H1 (cell line): ENCODE measurements around the gene KIF25. TPM values are rescaled to one million over a fixed set of nuclear protein-coding genes. Genes with fewer than 3 reads are reported as not detected.

Source experiments
- CTCF ChIA-PET: fragments of 300-600 bp; sonication (Branson Sonifier 250); formaldehyde crosslinking; loops from one replicate; lab custom pipeline; 2021; ENCODE audit not compliant: partially characterized antibody; lab: Charles Lee
- POLR2A ChIA-PET: fragments of 300-600 bp; sonication (Branson Sonifier 250); formaldehyde crosslinking; loops from one replicate; lab custom pipeline; 2021; ENCODE audit warnings: inconsistent platforms; ENCODE audit not compliant: partially characterized antibody; lab: Charles Lee
- DNase-seq, 2 experiments: peaks; one replicate each; pipeline versions ENCODE4 v3.0.0 to v3.0.0-alpha.2; 2010 to 2022; ENCODE audit warnings: low spot score in 2 of 2, low read depth in 1 of 2, mixed read lengths in 1 of 2
- FAIRE-seq: peaks from 2 replicates; lab custom pipeline; 2011; peaks lifted over from hg19 to GRCh38; lab: Jason Lieb, UNC
- H2AFZ ChIP-seq: 2 replicates; pipeline ENCODE4 v1.8.1; 2012; ENCODE audit warnings: low read length, inconsistent platforms
- H2AK5ac ChIP-seq: 2 replicates; pipeline ENCODE4 v1.6.1; 2013; ENCODE audit warnings: low read depth, low read length
- H2BK120ac ChIP-seq: replicated peaks from 2 replicates; pipeline ENCODE3; 2013; ENCODE audit warnings: low read depth, low read length, inconsistent platforms
- H2BK12ac ChIP-seq: 2 replicates; pipeline ENCODE4 v1.6.1; 2013; ENCODE audit warnings: low read depth, low read length
- H2BK15ac ChIP-seq: 2 replicates; pipeline ENCODE4 v1.6.1; 2013; ENCODE audit warnings: low read length
- H2BK20ac ChIP-seq: 2 replicates; pipeline ENCODE4 v1.6.1; 2013; ENCODE audit warnings: low read length
- H2BK5ac ChIP-seq: 2 replicates; pipeline ENCODE4 v1.6.1; 2013; ENCODE audit warnings: low read depth, low read length
- H3K14ac ChIP-seq: 2 replicates; pipeline ENCODE4 v1.6.1; 2013; ENCODE audit warnings: inconsistent platforms; ENCODE audit not compliant: insufficient read length
- H3K18ac ChIP-seq: 2 replicates; pipeline ENCODE4 v1.6.1; 2013; ENCODE audit warnings: low read length; ENCODE audit errors: extremely low read depth
- H3K23ac ChIP-seq: 2 replicates; pipeline ENCODE4 v1.6.1; 2013; ENCODE audit warnings: inconsistent platforms; ENCODE audit not compliant: insufficient read length
- H3K23me2 ChIP-seq: 2 replicates; pipeline ENCODE4 v1.6.1; 2013; ENCODE audit warnings: low read depth, low read length
- H3K27ac ChIP-seq: 2 replicates; pipeline ENCODE4 v1.6.1; 2011; ENCODE audit warnings: low read depth, low read length, inconsistent platforms
- H3K27me3 ChIP-seq, 4 experiments: replicated peaks in 1 of 4; 1 replicate in 1 of 4; 2 replicates in 3 of 4; pipeline versions ENCODE4 v1.6.1 to v1.8.1; 2011 to 2013; ENCODE audit warnings: low read length in 3 of 4, mild to moderate bottlenecking in 3 of 4, inconsistent platforms in 2 of 4, mixed read lengths in 2 of 4, moderate library complexity in 1 of 4; ENCODE audit not compliant: control insufficient read depth in 3 of 4, insufficient read depth in 3 of 4; ENCODE audit errors: extremely low read depth in 1 of 4
- H3K36me3 ChIP-seq, 4 experiments: 2 replicates each; pipeline versions ENCODE4 v1.6.1 to v1.8.1; 2011 to 2013; ENCODE audit warnings: mild to moderate bottlenecking in 4 of 4, low read length in 3 of 4, moderate library complexity in 2 of 4, control low read depth in 1 of 4, inconsistent platforms in 1 of 4; ENCODE audit not compliant: insufficient read depth in 4 of 4, control insufficient read depth in 2 of 4
- H3K4ac ChIP-seq: replicated peaks from 2 replicates; pipeline ENCODE3; 2013; ENCODE audit warnings: low read length, low read depth, mixed read lengths, inconsistent platforms; ENCODE audit not compliant: insufficient read length
- H3K4me1 ChIP-seq, 4 experiments: replicated peaks in 1 of 4; 1 replicate in 1 of 4; 2 replicates in 3 of 4; pipeline versions ENCODE4 v1.6.1 to v1.8.1; 2011 to 2013; ENCODE audit warnings: low read length in 3 of 4, inconsistent platforms in 2 of 4, mixed read lengths in 1 of 4; ENCODE audit not compliant: insufficient read depth in 4 of 4, control insufficient read depth in 3 of 4
- H3K4me2 ChIP-seq, 2 experiments: 2 replicates each; pipeline versions ENCODE4 v1.6.1 to v1.8.1; 2011 to 2013; ENCODE audit warnings: low read depth in 2 of 2, low read length in 2 of 2, control low read depth in 1 of 2, inconsistent platforms in 1 of 2, mild to moderate bottlenecking in 1 of 2; ENCODE audit not compliant: insufficient read depth in 1 of 2
- H3K4me3 ChIP-seq, 4 experiments: fragments of 200-600, 300-600 bp in 1 of 4; sonication (generic), shearing (Covaris generic), sonication (Bioruptor Twin) in 1 of 4; 2 replicates each; pipeline versions ENCODE4 v1.5.1 to v1.8.1; 2011 to 2016; ENCODE audit warnings: low read length in 4 of 4, low read depth in 3 of 4, control low read depth in 2 of 4, inconsistent platforms in 2 of 4, mild to moderate bottlenecking in 2 of 4, mixed read lengths in 1 of 4, moderate library complexity in 1 of 4; ENCODE audit not compliant: insufficient read depth in 2 of 4; ENCODE audit errors: extremely low read depth in 1 of 4
- H3K56ac ChIP-seq: replicated peaks from 2 replicates; pipeline ENCODE3; 2013; ENCODE audit warnings: low read depth, mild to moderate bottlenecking, mixed read lengths, low read length, inconsistent platforms; ENCODE audit not compliant: insufficient read length
- H3K79me1 ChIP-seq: 2 replicates; pipeline ENCODE4 v1.6.1; 2013; ENCODE audit warnings: low read depth, low read length, control low read depth
- H3K79me2 ChIP-seq, 2 experiments: 2 replicates each; pipeline versions ENCODE4 v1.6.1 to v1.8.1; 2012 to 2013; ENCODE audit warnings: low read length in 2 of 2, mild to moderate bottlenecking in 2 of 2, inconsistent platforms in 1 of 2; ENCODE audit not compliant: insufficient read depth in 2 of 2, control insufficient read depth in 1 of 2
- H3K9ac ChIP-seq, 4 experiments: replicated peaks in 1 of 4; 1 replicate in 1 of 4; 2 replicates in 3 of 4; pipeline versions ENCODE4 v1.6.1 to v1.8.1; 2011 to 2013; ENCODE audit warnings: low read depth in 3 of 4, low read length in 3 of 4, control low read depth in 2 of 4, mild to moderate bottlenecking in 2 of 4, moderate library complexity in 2 of 4, inconsistent platforms in 1 of 4; ENCODE audit errors: extremely low read depth in 1 of 4
- H3K9me3 ChIP-seq, 2 experiments: 2 replicates each; pipeline versions ENCODE4 v1.6.1 to v1.8.1; 2012 to 2013; ENCODE audit warnings: mild to moderate bottlenecking in 2 of 2, moderate library complexity in 2 of 2, control low read depth in 1 of 2, inconsistent platforms in 1 of 2, low read depth in 1 of 2, low read length in 1 of 2, mixed read lengths in 1 of 2; ENCODE audit not compliant: insufficient read depth in 2 of 2
- H4K20me1 ChIP-seq, 2 experiments: replicated peaks in 1 of 2; 2 replicates each; pipeline versions ENCODE3 to v1.8.1; 2011 to 2013; ENCODE audit warnings: inconsistent platforms in 2 of 2, low read length in 2 of 2, mild to moderate bottlenecking in 1 of 2; ENCODE audit not compliant: insufficient read depth in 2 of 2, control insufficient read depth in 1 of 2
- H4K5ac ChIP-seq: 2 replicates; pipeline ENCODE4 v1.6.1; 2013; ENCODE audit warnings: low read length, low read depth, mixed read lengths, inconsistent platforms; ENCODE audit not compliant: insufficient read length
- H4K8ac ChIP-seq: 2 replicates; pipeline ENCODE4 v1.8.0; 2013; ENCODE audit warnings: mild to moderate bottlenecking, moderate library complexity, low read length, inconsistent platforms; ENCODE audit not compliant: insufficient read depth; ENCODE audit errors: extremely low read depth
- H4K91ac ChIP-seq: replicated peaks from 2 replicates; pipeline ENCODE3; 2013; ENCODE audit warnings: low read length, mixed read lengths, inconsistent platforms; ENCODE audit not compliant: insufficient read length
- ATF3 ChIP-seq: IDR thresholded peaks from 2 replicates; pipeline ENCODE4 v1.6.1; 2011; ENCODE audit warnings: low read depth, mild to moderate bottlenecking, low read length; ENCODE audit not compliant: insufficient read depth
- BRCA1 ChIP-seq: IDR thresholded peaks from 2 replicates; pipeline ENCODE4 v1.6.1; 2012; ENCODE audit warnings: low read depth, low read length, improper control_type of control experiment
- CBX5 ChIP-seq: fragments of 300-800, 300-1000 bp; sonication (generic); IDR thresholded peaks from 2 replicates; pipeline ENCODE4 v1.7.1; 2016; ENCODE audit warnings: antibody characterized with exemption, low read length, low read depth
- EZH2 ChIP-seq: fragments of 200-600 bp; sonication (generic); IDR thresholded peaks from 2 replicates; pipeline ENCODE4 v1.7.1; 2012; ENCODE audit warnings: low read depth, mild to moderate bottlenecking, moderate library complexity, low read length, inconsistent platforms; ENCODE audit not compliant: severe bottlenecking
- GTF2F1 ChIP-seq: IDR thresholded peaks from 2 replicates; pipeline ENCODE4 v1.6.1; 2012; ENCODE audit warnings: low read depth, low read length, improper control_type of control experiment, borderline replicate concordance
- POLR2A ChIP-seq, 2 experiments: IDR thresholded peaks; 1 replicate in 1 of 2; 2 replicates in 1 of 2; pipeline ENCODE4 v1.6.1; 2011; ENCODE audit warnings: low read depth in 2 of 2, low read length in 2 of 2, mild to moderate bottlenecking in 2 of 2; ENCODE audit errors: control extremely low read depth in 1 of 2
- POLR2AphosphoS5 ChIP-seq: IDR thresholded peaks from 2 replicates; pipeline ENCODE4 v1.6.1; 2011; ENCODE audit warnings: low read depth, low read length
- SP2 ChIP-seq: IDR thresholded peaks from 2 replicates; pipeline ENCODE4 v1.6.1; 2012; ENCODE audit warnings: mild to moderate bottlenecking, low read length, inconsistent platforms
- SP4 ChIP-seq: IDR thresholded peaks from 2 replicates; pipeline ENCODE4 v1.6.1; 2012; ENCODE audit warnings: low read length, inconsistent platforms
- SUZ12 ChIP-seq: fragments of 200-600 bp; sonication (generic); IDR thresholded peaks from 2 replicates; pipeline ENCODE4 v1.6.1; 2012; ENCODE audit warnings: mild to moderate bottlenecking, inconsistent platforms, low read length, moderate library complexity, mixed read lengths
- TAF1 ChIP-seq: IDR thresholded peaks from 2 replicates; pipeline ENCODE4 v1.6.1; 2011; ENCODE audit warnings: mild to moderate bottlenecking, low read depth, low read length
- USF2 ChIP-seq: IDR thresholded peaks from 2 replicates; pipeline ENCODE4 v1.6.1; 2011; ENCODE audit warnings: low read length, improper control_type of control experiment
- WGBS, 2 experiments: shearing (Covaris generic) in 1 of 2; methylation state at CpG; one replicate each; pipeline versions ENCODE4 v1.1.6 to v1.1.7; 2013 to 2015; ENCODE audit warnings: low lambda C conversion rate in 2 of 2, mixed read lengths in 2 of 2, inconsistent platforms in 1 of 2, low coverage in 1 of 2, missing lambda C conversion rate in 1 of 2; ENCODE audit not compliant: insufficient replicate concordance in 2 of 2, insufficient coverage in 1 of 2, insufficient read length in 1 of 2; ENCODE audit errors: extremely low coverage in 1 of 2, missing lambda C conversion rate in 1 of 2; 5-methylcytosine and 5-hydroxymethylcytosine counted together
- polyA plus RNA-seq, 7 experiments: library from polyadenylated mRNA; depleted of rRNA in 3 of 7; stranded (reverse) in 5 of 7; unstranded in 2 of 7; fragments of >200 nt in 5 of 7; fragments of 200-250 nt in 2 of 7; gene quantifications; 1 replicate in 5 of 7; 2 replicates in 1 of 7; 4 replicates in 1 of 7; pipeline versions ENCODE4 v1.2.1 to v1.2.3, GENCODE V29; 2011 to 2013; ENCODE audit warnings: missing spikeins in 2 of 7, mixed read lengths in 2 of 7
- total RNA-seq: library from RNA; stranded (reverse); fragmentation: NEBNext Ultra II Directional; extraction: Animal tissue kit (Norgen Biotek cat#: 25700); gene quantifications from 2 replicates; pipeline ENCODE4 v1.2.1, GENCODE V29; 2021

Gene KIF25
- total and polyA plus RNA-seq, 2 of the 8 experiments (the other 6 are each of a cell fraction or from before 2014, with no cell fraction given): 1.5 to 2.0 TPM

DNA sequence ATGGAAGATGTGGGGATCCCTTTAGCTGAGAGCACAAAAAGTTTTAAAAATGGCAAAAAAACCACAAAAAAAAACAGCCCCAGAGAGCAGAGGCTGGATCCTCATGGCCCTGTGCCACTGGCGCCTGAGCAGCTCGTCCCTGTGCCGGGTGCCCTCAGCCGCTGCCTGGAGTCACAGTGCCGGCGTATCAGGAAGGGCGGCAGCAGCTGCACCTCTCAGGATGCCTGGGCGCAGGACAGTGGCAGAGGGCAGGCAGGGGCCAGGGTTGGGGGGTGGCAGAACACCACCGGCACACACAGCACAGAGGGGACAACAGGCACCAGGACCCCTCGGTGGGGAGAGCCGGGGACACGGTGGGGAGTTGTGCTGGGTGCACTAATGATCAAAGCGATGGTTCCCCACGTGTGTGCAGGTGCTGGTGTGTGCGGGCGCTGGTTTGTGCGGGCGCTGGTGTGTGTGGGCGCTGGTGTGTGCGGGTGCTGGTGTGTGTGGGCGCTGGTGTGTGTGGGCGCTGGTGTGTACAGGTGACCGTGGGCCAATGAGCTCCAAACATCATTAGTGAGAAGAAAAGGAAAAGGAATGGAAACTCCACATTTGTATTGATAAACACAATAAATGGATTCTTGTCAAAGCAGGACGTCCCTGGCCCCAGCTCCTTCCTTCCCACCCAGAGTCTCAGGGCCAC is 83.1 kb downstream of the KIF25 start:
- WGBS, 2 experiments: 82% methylated on average over 18 of the region's 24 CpGs; no CpG with 5 or more reads in 1 of the 2 experiments
- no peak overlapping the region for H2BK120ac ChIP-seq
- no peak overlapping the region for H2AFZ ChIP-seq
- no peaks in the 10 kb centered on the region for H3K27me3 ChIP-seq
- no peak overlapping the region for H3K4me2 ChIP-seq
- H3K9me3 ChIP-seq: no peaks in the 10 kb centered on the region
- no peak overlapping the region for H2AK5ac ChIP-seq
- no peaks in the 10 kb centered on the region for H3K36me3 ChIP-seq
- CTCF ChIA-PET: interaction anchor here (0.5 to 4.9 kb wide), 8 partner anchors 10 to 143 kb away, joined by 3 to 27 read pairs (median 6); no protein-coding TSS in a partner anchor
- DNase-seq: no peak
- no peak overlapping the region for H4K91ac ChIP-seq
- no peak overlapping the region for H3K14ac ChIP-seq
- TF ChIP-seq SUZ12: no peak
- no peak for TF ChIP-seq USF2
- TF ChIP-seq EZH2: no peak
- no peak for TF ChIP-seq GTF2F1
- no peak for TF ChIP-seq TAF1
- TF ChIP-seq CBX5: no peak
- TF ChIP-seq BRCA1: no peak
- no peak for TF ChIP-seq SP2
- no peak for TF ChIP-seq ATF3
- no peak for TF ChIP-seq POLR2A (IDR thresholded peaks at IDR 0.05; ENCODE audit: control extremely low read depth in 1 of 2, low read depth in 2 of 2, low read length in 2 of 2)
- no peak for TF ChIP-seq POLR2AphosphoS5
- no peak for TF ChIP-seq SP4
- no peak overlapping the region for H4K5ac ChIP-seq
- H3K4me3 ChIP-seq: no peak overlapping the region
- FAIRE-seq: no peak
- H2BK20ac ChIP-seq: no peak overlapping the region
- H4K8ac ChIP-seq: no peak overlapping the region
- no peak overlapping the region for H2BK15ac ChIP-seq
- POLR2A ChIA-PET: interaction anchor here (0.6 to 1.1 kb wide), 2 partner anchors 12 to 362 kb away, joined by 3 read pairs; no protein-coding TSS in a partner anchor
- H3K27ac ChIP-seq: no peak overlapping the region
- H3K4ac ChIP-seq: no peak overlapping the region
- no peak overlapping the region for H3K23ac ChIP-seq
- H2BK5ac ChIP-seq: no peak overlapping the region
- no peaks in the 10 kb centered on the region for H3K79me1 ChIP-seq
- no peaks in the 10 kb centered on the region for H4K20me1 ChIP-seq
- H3K56ac ChIP-seq: no peak overlapping the region
- peaks cover 0 to 8% (median 4%) of the 10 kb centered on the region in 4 experiments; a peak in 2 of 7 replicates for H3K4me1 ChIP-seq
- H3K23me2 ChIP-seq: no peaks in the 10 kb centered on the region
- H3K18ac ChIP-seq: no peak overlapping the region
- no peak overlapping the region for H2BK12ac ChIP-seq
- no peak overlapping the region for H3K9ac ChIP-seq
- no peaks in the 10 kb centered on the region for H3K79me2 ChIP-seq
